Measurements from ENCODE around the gene DCST1.

The DCST1 gene

GRCh38 chr1:155072531-155073289, 39.1 kb downstream of the DCST1 start:
- no peak for DNase-seq (ENCODE audit: low read depth, low spot score)

GRCh38 chr1:155073377-155074242, 40.0 kb downstream of the DCST1 start:
- no peak for DNase-seq (ENCODE audit: low read depth, low spot score)

- DNase-seq (ENCODE audit: low read depth, low spot score) = no peak
Observed at GRCh38 chr1:155075535-155075934, 41.9 kb downstream of the DCST1 start.

- no peak for DNase-seq (ENCODE audit: low read depth, low spot score)
Observed at GRCh38 chr1:155076371-155076770, 42.7 kb downstream of the DCST1 start.

- no peak for DNase-seq (ENCODE audit: low read depth, low spot score)
Observed at GRCh38 chr1:155077346-155077745, 43.7 kb downstream of the DCST1 start.

GRCh38 chr1:155077758-155078445, 44.3 kb downstream of the DCST1 start:
- no peak for DNase-seq (ENCODE audit: low read depth, low spot score)

GRCh38 chr1:155078469-155079209, 45.0 kb downstream of the DCST1 start, which contains the start of gene EFNA3:
Gene EFNA3 (plus strand): TSS chr1:155078837. CDS start chr1:155078942, 105 bp downstream.
- DNase-seq (ENCODE audit: low read depth, low spot score) = no peak

- no peak for DNase-seq (ENCODE audit: low read depth, low spot score)
Observed at GRCh38 chr1:155079210-155079486, 45.5 kb downstream of the DCST1 start.

- no peak for DNase-seq (ENCODE audit: low read depth, low spot score)
Observed at GRCh38 chr1:155079487-155080311, 46.1 kb downstream of the DCST1 start.

GRCh38 chr1:155080312-155081228, 46.9 kb downstream of the DCST1 start:
- no peak for DNase-seq (ENCODE audit: low read depth, low spot score)

- DNase-seq (ENCODE audit: low read depth, low spot score) = no peak
Observed at GRCh38 chr1:155081472-155082300, 48.1 kb downstream of the DCST1 start.

- DNase-seq (ENCODE audit: low read depth, low spot score) = no peak
Observed at GRCh38 chr1:155082301-155083051, 48.9 kb downstream of the DCST1 start.

- DNase-seq (ENCODE audit: low read depth, low spot score) = no peak
Observed at GRCh38 chr1:155083052-155083541, 49.5 kb downstream of the DCST1 start.

GRCh38 chr1:155083865-155084721, 50.5 kb downstream of the DCST1 start:
- DNase-seq (ENCODE audit: low read depth, low spot score) = no peak

- peak; percentile 77 for DNase-seq (ENCODE audit: low read depth, low spot score)
Observed at GRCh38 chr1:155084722-155085503, 51.3 kb downstream of the DCST1 start.

- DNase-seq (ENCODE audit: low read depth, low spot score) = no peak
Observed at GRCh38 chr1:155085504-155086127, 52.0 kb downstream of the DCST1 start.
